Stimulated activated CD8-positive, alpha-beta memory T cell treated with anti-CD3 and anti-CD28 coated beads, Interleukin-15, amount 100 ng/mL, for 4 hours (primary cell): Measurements from ENCODE around the gene SMC3.
A peak's percentile ranks its signal among the peaks of the same experiment; 100 is the strongest.

Experiments used
- DNase-seq, 2 donors: peaks; one replicate each; pipeline ENCODE4 v3.0.0-alpha.2; 2020; ENCODE audit warnings: low read depth in 2 of 2

The SMC3 gene

GRCh38 chr10:110546077-110546476 lies 21.4 kb upstream of the SMC3 start:
- no peak for DNase-seq

GRCh38 chr10:110546499-110547110 lies 20.9 kb upstream of the SMC3 start:
- DNase-seq: no peak

GRCh38 chr10:110547139-110547761 lies 20.2 kb upstream of the SMC3 start:
- no peak for DNase-seq

GRCh38 chr10:110548002-110548401 lies 19.5 kb upstream of the SMC3 start:
- no peak for DNase-seq

- DNase-seq: no peak
Measured at GRCh38 chr10:110549211-110549610, 18.3 kb upstream of the SMC3 start.

- DNase-seq: no peak
Measured at GRCh38 chr10:110553905-110554304, 13.6 kb upstream of the SMC3 start.

- no peak for DNase-seq
Measured at GRCh38 chr10:110556296-110556695, 11.2 kb upstream of the SMC3 start.

- DNase-seq: peak; percentile 22 to 53
Measured at GRCh38 chr10:110556969-110557601, 10.4 kb upstream of the SMC3 start.

- DNase-seq: no peak
Measured at GRCh38 chr10:110558041-110558440, 9.5 kb upstream of the SMC3 start.

- DNase-seq: no peak
Measured at GRCh38 chr10:110560012-110560411, 7.5 kb upstream of the SMC3 start.

- no peak for DNase-seq
Measured at GRCh38 chr10:110561292-110561691, 6.2 kb upstream of the SMC3 start.

GRCh38 chr10:110562348-110562747 lies 5.1 kb upstream of the SMC3 start:
- DNase-seq: no peak

GRCh38 chr10:110563132-110563531 lies 4.4 kb upstream of the SMC3 start:
- DNase-seq: no peak

GRCh38 chr10:110566472-110567200 lies 859 bp upstream of the SMC3 start:
- DNase-seq: no peak

- peak; percentile 26 to 45 for DNase-seq
Measured at GRCh38 chr10:110568055-110568735, 700 bp downstream of the SMC3 start.

GRCh38 chr10:110569122-110569521 lies 1.6 kb downstream of the SMC3 start:
- DNase-seq: no peak

- no peak for DNase-seq
Measured at GRCh38 chr10:110569736-110570135, 2.2 kb downstream of the SMC3 start.

- no peak for DNase-seq
Measured at GRCh38 chr10:110571093-110571743, 3.7 kb downstream of the SMC3 start.

GRCh38 chr10:110572862-110573261 lies 5.4 kb downstream of the SMC3 start:
- no peak for DNase-seq

- no peak for DNase-seq
Measured at GRCh38 chr10:110574420-110574819, 6.9 kb downstream of the SMC3 start.

GRCh38 chr10:110576220-110576619 lies 8.7 kb downstream of the SMC3 start:
- DNase-seq: no peak

- no peak for DNase-seq
Measured at GRCh38 chr10:110577056-110577455, 9.6 kb downstream of the SMC3 start.
